A549 (cell line): ENCODE results near the gene ZC3H14. TPM values are rescaled to one million over a fixed set of nuclear protein-coding genes. Genes with fewer than 3 reads are reported as not detected.

Experiments
- ATAC-seq, 2 experiments: fragments of 200-7000 bp in 1 of 2; fragments of >200 bp in 1 of 2; cut with Nextera tagmentation in 1 of 2; cut with Tn5 transposase in 1 of 2; 3 replicates each; pipeline versions ENCODE4 v1.8.0 to v1.9.1; 2018 to 2020; ENCODE audit warnings: mild to moderate bottlenecking in 1 of 2, moderate library complexity in 1 of 2
- CTCF ChIA-PET: fragments of 300-600 bp; sonication (Branson Sonifier 250); formaldehyde crosslinking; extraction: SDS; loops from one replicate; lab custom pipeline; 2021; ENCODE audit warnings: antibody characterized with exemption, inconsistent platforms; lab: Yijun Ruan, JAX
- POLR2A ChIA-PET: fragments of 350-600 bp; formaldehyde crosslinking; extraction: SDS; loops from one replicate; lab custom pipeline; 2021; ENCODE audit warnings: antibody characterized with exemption, inconsistent platforms; lab: Yijun Ruan, JAX
- DNase-seq, 2 experiments: peaks; one replicate each; pipeline versions ENCODE4 v3.0.0 to v3.0.0-alpha.2; 2011 to 2016; ENCODE audit warnings: low read depth in 1 of 2, low spot score in 1 of 2
- FAIRE-seq: peaks from 2 replicates; lab custom pipeline; 2011; peaks lifted over from hg19 to GRCh38; lab: Jason Lieb, UNC
- H3K27ac ChIP-seq, 2 experiments: fragments of >200 bp; sonication (Bioruptor Twin); formaldehyde crosslinking; 3 replicates each; pipeline ENCODE4 v1.5.1; 2016 to 2017
- H3K4me1 ChIP-seq: fragments of >200 bp; sonication (Bioruptor Twin); formaldehyde crosslinking; 3 replicates; pipeline ENCODE4 v1.6.1; 2016
- H3K4me2 ChIP-seq: fragments of >200 bp; sonication (Bioruptor Twin); formaldehyde crosslinking; 3 replicates; pipeline ENCODE4 v1.6.1; 2016
- H3K4me3 ChIP-seq: fragments of >200 bp; sonication (Bioruptor Twin); formaldehyde crosslinking; 3 replicates; pipeline ENCODE4 v1.5.1; 2016
- H3K9me3 ChIP-seq: fragments of >200 bp; sonication (Bioruptor Twin); formaldehyde crosslinking; 3 replicates; pipeline ENCODE4 v1.6.1; 2016
- EP300 ChIP-seq, 2 experiments: fragments of >200 bp; sonication (Bioruptor Twin); formaldehyde crosslinking; IDR thresholded peaks; 2 replicates in 1 of 2; 3 replicates in 1 of 2; pipeline ENCODE4 v1.6.1; 2016 to 2017
- FOSL2 ChIP-seq, 2 experiments: fragments of 450-650 bp in 1 of 2; fragments of >200 bp in 1 of 2; sonication (Bioruptor Twin) in 1 of 2; formaldehyde crosslinking; IDR thresholded peaks; 2 replicates each; pipeline versions ENCODE4 v1.5.0 to v1.6.1; 2016 to 2020; ENCODE audit warnings: mild to moderate bottlenecking in 1 of 2, moderate library complexity in 1 of 2
- GATA3 ChIP-seq: IDR thresholded peaks from 2 replicates; pipeline ENCODE4 v1.6.1; 2012; ENCODE audit warnings: borderline replicate concordance
- HEYL ChIP-seq: fragments of 250-450 bp; sonication (Bioruptor Pico); IDR thresholded peaks from 2 replicates; pipeline ENCODE4 v1.8.0; 2021; ENCODE audit warnings: mild to moderate bottlenecking, moderate library complexity
- HOXA7 ChIP-seq: fragments of 250-450 bp; sonication (Bioruptor Pico); IDR thresholded peaks from 2 replicates; pipeline ENCODE4 v1.5.0; 2020; ENCODE audit warnings: mild to moderate bottlenecking, moderate library complexity
- HOXB13 ChIP-seq: fragments of 250-450 bp; sonication (Bioruptor Pico); IDR thresholded peaks from 2 replicates; pipeline ENCODE4 v1.5.0; 2020; ENCODE audit warnings: low read depth, mild to moderate bottlenecking, moderate library complexity
- HOXB5 ChIP-seq: fragments of 250-450 bp; sonication (Bioruptor Pico); IDR thresholded peaks from 2 replicates; pipeline ENCODE4 v1.5.0; 2020; ENCODE audit warnings: mild to moderate bottlenecking, moderate library complexity
- JUN ChIP-seq, 2 experiments: fragments of >200 bp; sonication (Bioruptor Twin); formaldehyde crosslinking; IDR thresholded peaks; 2 replicates in 1 of 2; 3 replicates in 1 of 2; pipeline ENCODE4 v1.6.1; 2016 to 2017
- KDM1A ChIP-seq: fragments of 200-600 bp; sonication (generic); IDR thresholded peaks from 2 replicates; pipeline ENCODE4 v1.6.1; 2016; ENCODE audit warnings: low read depth, mild to moderate bottlenecking
- KDM5A ChIP-seq: fragments of 200-600 bp; sonication (generic); IDR thresholded peaks from 2 replicates; pipeline ENCODE4 v1.6.1; 2016; ENCODE audit warnings: antibody characterized with exemption, mild to moderate bottlenecking
- MYC ChIP-seq: IDR thresholded peaks from 2 replicates; pipeline ENCODE4 v1.6.1; 2012; ENCODE audit warnings: mild to moderate bottlenecking, inconsistent platforms, low read length, improper control_type of control experiment, borderline replicate concordance
- NFE2L2 ChIP-seq: fragments of 150-350 bp; conservative IDR thresholded peaks from 2 replicates; pipeline ENCODE4 v1.6.1; 2014; ENCODE audit warnings: low read length
- NPAS2 ChIP-seq: fragments of 250-450 bp; sonication (Bioruptor Pico); IDR thresholded peaks from 2 replicates; pipeline ENCODE4 v1.8.0; 2022; ENCODE audit warnings: mild to moderate bottlenecking, moderate library complexity, borderline replicate concordance
- NR3C1 ChIP-seq: fragments of >200 bp; sonication (Bioruptor Twin); formaldehyde crosslinking; IDR thresholded peaks from 3 replicates; pipeline ENCODE4 v1.6.1; 2017
- PHF8 ChIP-seq: fragments of 200-600 bp; sonication (generic); IDR thresholded peaks from 2 replicates; pipeline ENCODE4 v1.6.1; 2016; ENCODE audit warnings: low read depth, mild to moderate bottlenecking, antibody characterized with exemption, moderate library complexity, borderline replicate concordance
- POLR2A ChIP-seq: IDR thresholded peaks from 2 replicates; pipeline ENCODE4 v1.6.1; 2012; ENCODE audit warnings: mild to moderate bottlenecking, low read length
- RAD21 ChIP-seq, 2 experiments: fragments of >200 bp in 1 of 2; sonication (Bioruptor Twin) in 1 of 2; formaldehyde crosslinking in 1 of 2; IDR thresholded peaks in 1 of 2; conservative IDR thresholded peaks in 1 of 2; 2 replicates in 1 of 2; 3 replicates in 1 of 2; pipeline ENCODE4 v1.6.1; 2012 to 2018; ENCODE audit warnings: inconsistent platforms in 1 of 2
- RCOR1 ChIP-seq: fragments of 150-350 bp; IDR thresholded peaks from 2 replicates; pipeline ENCODE4 v1.6.1; 2014; ENCODE audit warnings: antibody characterized with exemption, low read length, low read depth
- SREBF2 ChIP-seq: fragments of 450-650 bp; IDR thresholded peaks from 2 replicates; pipeline ENCODE4 v1.6.1; 2014; ENCODE audit warnings: mild to moderate bottlenecking, moderate library complexity
- TFCP2L1 ChIP-seq: fragments of 250-450 bp; sonication (Bioruptor Pico); IDR thresholded peaks from 2 replicates; pipeline ENCODE4 v1.5.0; 2021; ENCODE audit warnings: mild to moderate bottlenecking
- TP53 ChIP-seq: fragments of 250-450 bp; sonication (Bioruptor Pico); IDR thresholded peaks from 2 replicates; pipeline ENCODE4 v1.5.0; 2021; ENCODE audit warnings: mild to moderate bottlenecking, moderate library complexity
- ZC3H11A ChIP-seq: fragments of 450-650 bp; IDR thresholded peaks from 2 replicates; pipeline ENCODE4 v1.6.1; 2014; ENCODE audit warnings: antibody characterized with exemption, mild to moderate bottlenecking
- ZSCAN20 ChIP-seq: fragments of 250-450 bp; sonication (Bioruptor Pico); IDR thresholded peaks from 2 replicates; pipeline ENCODE4 v1.8.0; 2022; ENCODE audit warnings: mild to moderate bottlenecking, moderate library complexity
- WGBS: methylation state at CpG from one replicate; pipeline ENCODE4 v1.1.6; 2017; ENCODE audit errors: missing lambda C conversion rate; 5-methylcytosine and 5-hydroxymethylcytosine counted together
- polyA plus RNA-seq, 4 experiments: library from polyadenylated mRNA; depleted of rRNA in 3 of 4; stranded (reverse); fragments of >200 nt; fragmentation: RNase III in 1 of 4; extraction: RNeasy Plus Mini Kit Qiagen cat#74134 plus additional on column Dnase treatment in 1 of 4; gene quantifications; 2 replicates in 3 of 4; 3 replicates in 1 of 4; pipeline ENCODE4 v1.2.3, GENCODE V29; 2011 to 2017
- TF ChIP-seq, protein P1 (sequence below): fragments of 250-450 bp; sonication (Bioruptor Pico); IDR thresholded peaks from 2 replicates; pipeline ENCODE4 v1.5.0; 2020; ENCODE audit warnings: low read depth, mild to moderate bottlenecking, moderate library complexity
- TF ChIP-seq, protein P2 (sequence below): fragments of 450-650 bp; IDR thresholded peaks from 2 replicates; pipeline ENCODE4 v1.6.1; 2014; ENCODE audit warnings: antibody characterized with exemption
- TF ChIP-seq, protein P3 (sequence below): fragments of >200 bp; sonication (Bioruptor Twin); formaldehyde crosslinking; IDR thresholded peaks from 3 replicates; pipeline ENCODE4 v1.5.1; 2016
- TF ChIP-seq, protein P4 (sequence below): IDR thresholded peaks from 2 replicates; pipeline ENCODE4 v1.6.1; 2012
- TF ChIP-seq, protein P5 (sequence below): IDR thresholded peaks from 2 replicates; pipeline ENCODE4 v1.6.1; 2012
- TF ChIP-seq, protein P6 (sequence below): IDR thresholded peaks from 2 replicates; pipeline ENCODE4 v1.6.1; 2012; ENCODE audit warnings: low read depth, borderline replicate concordance
- TF ChIP-seq, protein P7 (sequence below): fragments of 200-600 bp; sonication (generic); IDR thresholded peaks from 2 replicates; pipeline ENCODE4 v1.6.1; 2016; ENCODE audit warnings: antibody characterized with exemption, mild to moderate bottlenecking, moderate library complexity

ZC3H14 gene
- polyA plus RNA-seq, 2 of the 4 experiments (the other 2 are of a cell fraction) = 64.5 to 141 TPM

DNA sequence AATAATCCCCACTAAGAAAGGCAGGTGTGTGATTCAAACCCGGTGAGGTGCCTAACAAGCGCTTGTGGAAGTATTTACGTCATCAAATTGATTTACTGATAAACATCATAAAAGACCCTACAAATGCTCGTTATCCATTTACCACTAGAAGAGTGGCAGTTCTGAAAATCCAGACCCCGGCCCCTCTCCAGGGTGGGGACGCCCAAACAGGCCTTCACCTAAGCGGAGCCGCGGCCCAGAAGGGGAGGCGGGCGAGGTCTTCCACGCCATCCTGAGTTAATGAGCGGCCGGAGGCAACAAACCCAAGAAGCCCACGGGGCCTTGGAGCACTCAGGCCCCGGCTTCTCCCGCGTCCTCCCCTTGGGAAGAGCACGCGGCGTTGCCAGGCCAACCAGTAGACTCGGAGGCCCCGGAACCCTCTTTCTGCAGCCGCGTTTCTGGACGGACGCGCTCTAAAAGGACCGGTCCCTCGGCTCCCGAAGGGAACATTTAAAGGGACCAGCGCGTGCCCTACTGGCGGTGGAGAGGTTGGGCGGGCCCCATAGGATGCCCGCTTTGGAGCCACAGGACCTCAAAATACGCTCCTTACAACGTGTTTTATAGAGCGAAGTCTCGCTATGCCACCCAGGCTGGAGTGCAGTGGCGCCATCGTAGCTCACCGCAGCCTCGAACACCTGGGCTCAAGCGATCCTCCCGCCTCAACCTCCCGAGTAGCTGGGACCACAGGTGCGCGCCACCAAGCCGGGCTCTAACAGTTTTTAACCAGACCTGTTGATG, 11.6 kb upstream of the ZC3H14 start:
- FAIRE-seq (no peak), DNase-seq (peak; percentile 91), ATAC-seq (peak; percentile 75 to 93)
- TF ChIP-seq ZSCAN20 (CRISPR knock-in tag) (no peak), GATA3 (peak; percentile 35), EP300 (IDR thresholded peaks at IDR 0.05) (no peak), KDM1A (0 out of 2 replicates have a peak, but pooled peaks have one; percentile 33), HEYL (CRISPR knock-in tag) (no peak), NFE2L2 (no peak), POLR2A (no peak; the same call in none of the 2 replicates), TP53 (peak; percentile 86; the same call in 1 of the 2 replicates), JUN (IDR thresholded peaks at IDR 0.05) (peak; percentile 64 to 83; a peak in 3 of 5 replicates), RCOR1 (no peak), MYC (peak; percentile 77; the same call in 1 of the 2 replicates), FOSL2 (IDR thresholded peaks at IDR 0.05) (no peak), FOSL2 (CRISPR knock-in tag; IDR thresholded peaks at IDR 0.05) (peak; percentile 40; the same call in 1 of the 2 replicates), HOXB5 (CRISPR knock-in tag) (0 out of 2 replicates have a peak, but pooled peaks have one; percentile 78), SREBF2 (no peak), NPAS2 (CRISPR knock-in tag) (no peak), HOXB13 (CRISPR knock-in tag) (peak; percentile 79), ZC3H11A (peak; percentile 26; the same call in 1 of the 2 replicates), NR3C1 (no peak), PHF8 (peak; percentile 55; the same call in 1 of the 2 replicates), TFCP2L1 (CRISPR knock-in tag) (0 out of 2 replicates have a peak, but pooled peaks have one; percentile 36), KDM5A (peak; percentile 88), RAD21 (conservative IDR thresholded peaks at IDR 0.05 in 1 of 2, IDR thresholded peaks at IDR 0.05 in 1 of 2) (peak; percentile 43 to 55; a peak in 4 of 5 replicates), HOXA7 (CRISPR knock-in tag) (no peak)
- TF ChIP-seq, protein P1, sequence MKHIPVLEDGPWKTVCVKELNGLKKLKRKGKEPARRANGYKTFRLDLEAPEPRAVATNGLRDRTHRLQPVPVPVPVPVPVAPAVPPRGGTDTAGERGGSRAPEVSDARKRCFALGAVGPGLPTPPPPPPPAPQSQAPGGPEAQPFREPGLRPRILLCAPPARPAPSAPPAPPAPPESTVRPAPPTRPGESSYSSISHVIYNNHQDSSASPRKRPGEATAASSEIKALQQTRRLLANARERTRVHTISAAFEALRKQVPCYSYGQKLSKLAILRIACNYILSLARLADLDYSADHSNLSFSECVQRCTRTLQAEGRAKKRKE (CRISPR knock-in tag) = peak; percentile 68; the same call in 1 of the 2 replicates
- TF ChIP-seq, protein P2, sequence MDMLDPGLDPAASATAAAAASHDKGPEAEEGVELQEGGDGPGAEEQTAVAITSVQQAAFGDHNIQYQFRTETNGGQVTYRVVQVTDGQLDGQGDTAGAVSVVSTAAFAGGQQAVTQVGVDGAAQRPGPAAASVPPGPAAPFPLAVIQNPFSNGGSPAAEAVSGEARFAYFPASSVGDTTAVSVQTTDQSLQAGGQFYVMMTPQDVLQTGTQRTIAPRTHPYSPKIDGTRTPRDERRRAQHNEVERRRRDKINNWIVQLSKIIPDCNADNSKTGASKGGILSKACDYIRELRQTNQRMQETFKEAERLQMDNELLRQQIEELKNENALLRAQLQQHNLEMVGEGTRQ = no peak
- TF ChIP-seq, protein P3, sequence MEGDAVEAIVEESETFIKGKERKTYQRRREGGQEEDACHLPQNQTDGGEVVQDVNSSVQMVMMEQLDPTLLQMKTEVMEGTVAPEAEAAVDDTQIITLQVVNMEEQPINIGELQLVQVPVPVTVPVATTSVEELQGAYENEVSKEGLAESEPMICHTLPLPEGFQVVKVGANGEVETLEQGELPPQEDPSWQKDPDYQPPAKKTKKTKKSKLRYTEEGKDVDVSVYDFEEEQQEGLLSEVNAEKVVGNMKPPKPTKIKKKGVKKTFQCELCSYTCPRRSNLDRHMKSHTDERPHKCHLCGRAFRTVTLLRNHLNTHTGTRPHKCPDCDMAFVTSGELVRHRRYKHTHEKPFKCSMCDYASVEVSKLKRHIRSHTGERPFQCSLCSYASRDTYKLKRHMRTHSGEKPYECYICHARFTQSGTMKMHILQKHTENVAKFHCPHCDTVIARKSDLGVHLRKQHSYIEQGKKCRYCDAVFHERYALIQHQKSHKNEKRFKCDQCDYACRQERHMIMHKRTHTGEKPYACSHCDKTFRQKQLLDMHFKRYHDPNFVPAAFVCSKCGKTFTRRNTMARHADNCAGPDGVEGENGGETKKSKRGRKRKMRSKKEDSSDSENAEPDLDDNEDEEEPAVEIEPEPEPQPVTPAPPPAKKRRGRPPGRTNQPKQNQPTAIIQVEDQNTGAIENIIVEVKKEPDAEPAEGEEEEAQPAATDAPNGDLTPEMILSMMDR = peak; percentile 22; the same call in 1 of the 3 replicates
- TF ChIP-seq, protein P4, sequence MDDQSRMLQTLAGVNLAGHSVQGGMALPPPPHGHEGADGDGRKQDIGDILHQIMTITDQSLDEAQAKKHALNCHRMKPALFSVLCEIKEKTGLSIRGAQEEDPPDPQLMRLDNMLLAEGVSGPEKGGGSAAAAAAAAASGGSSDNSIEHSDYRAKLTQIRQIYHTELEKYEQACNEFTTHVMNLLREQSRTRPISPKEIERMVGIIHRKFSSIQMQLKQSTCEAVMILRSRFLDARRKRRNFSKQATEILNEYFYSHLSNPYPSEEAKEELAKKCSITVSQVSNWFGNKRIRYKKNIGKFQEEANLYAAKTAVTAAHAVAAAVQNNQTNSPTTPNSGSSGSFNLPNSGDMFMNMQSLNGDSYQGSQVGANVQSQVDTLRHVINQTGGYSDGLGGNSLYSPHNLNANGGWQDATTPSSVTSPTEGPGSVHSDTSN = peak; percentile 57; the same call in 1 of the 2 replicates
- TF ChIP-seq, protein P5, sequence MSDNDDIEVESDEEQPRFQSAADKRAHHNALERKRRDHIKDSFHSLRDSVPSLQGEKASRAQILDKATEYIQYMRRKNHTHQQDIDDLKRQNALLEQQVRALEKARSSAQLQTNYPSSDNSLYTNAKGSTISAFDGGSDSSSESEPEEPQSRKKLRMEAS = peak; percentile 97
- TF ChIP-seq, protein P6, sequence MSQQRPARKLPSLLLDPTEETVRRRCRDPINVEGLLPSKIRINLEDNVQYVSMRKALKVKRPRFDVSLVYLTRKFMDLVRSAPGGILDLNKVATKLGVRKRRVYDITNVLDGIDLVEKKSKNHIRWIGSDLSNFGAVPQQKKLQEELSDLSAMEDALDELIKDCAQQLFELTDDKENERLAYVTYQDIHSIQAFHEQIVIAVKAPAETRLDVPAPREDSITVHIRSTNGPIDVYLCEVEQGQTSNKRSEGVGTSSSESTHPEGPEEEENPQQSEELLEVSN = peak; percentile 91
- TF ChIP-seq, protein P7, sequence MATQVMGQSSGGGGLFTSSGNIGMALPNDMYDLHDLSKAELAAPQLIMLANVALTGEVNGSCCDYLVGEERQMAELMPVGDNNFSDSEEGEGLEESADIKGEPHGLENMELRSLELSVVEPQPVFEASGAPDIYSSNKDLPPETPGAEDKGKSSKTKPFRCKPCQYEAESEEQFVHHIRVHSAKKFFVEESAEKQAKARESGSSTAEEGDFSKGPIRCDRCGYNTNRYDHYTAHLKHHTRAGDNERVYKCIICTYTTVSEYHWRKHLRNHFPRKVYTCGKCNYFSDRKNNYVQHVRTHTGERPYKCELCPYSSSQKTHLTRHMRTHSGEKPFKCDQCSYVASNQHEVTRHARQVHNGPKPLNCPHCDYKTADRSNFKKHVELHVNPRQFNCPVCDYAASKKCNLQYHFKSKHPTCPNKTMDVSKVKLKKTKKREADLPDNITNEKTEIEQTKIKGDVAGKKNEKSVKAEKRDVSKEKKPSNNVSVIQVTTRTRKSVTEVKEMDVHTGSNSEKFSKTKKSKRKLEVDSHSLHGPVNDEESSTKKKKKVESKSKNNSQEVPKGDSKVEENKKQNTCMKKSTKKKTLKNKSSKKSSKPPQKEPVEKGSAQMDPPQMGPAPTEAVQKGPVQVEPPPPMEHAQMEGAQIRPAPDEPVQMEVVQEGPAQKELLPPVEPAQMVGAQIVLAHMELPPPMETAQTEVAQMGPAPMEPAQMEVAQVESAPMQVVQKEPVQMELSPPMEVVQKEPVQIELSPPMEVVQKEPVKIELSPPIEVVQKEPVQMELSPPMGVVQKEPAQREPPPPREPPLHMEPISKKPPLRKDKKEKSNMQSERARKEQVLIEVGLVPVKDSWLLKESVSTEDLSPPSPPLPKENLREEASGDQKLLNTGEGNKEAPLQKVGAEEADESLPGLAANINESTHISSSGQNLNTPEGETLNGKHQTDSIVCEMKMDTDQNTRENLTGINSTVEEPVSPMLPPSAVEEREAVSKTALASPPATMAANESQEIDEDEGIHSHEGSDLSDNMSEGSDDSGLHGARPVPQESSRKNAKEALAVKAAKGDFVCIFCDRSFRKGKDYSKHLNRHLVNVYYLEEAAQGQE = no peak

More for the DNA sequence above, 11.6 kb upstream of the ZC3H14 start:
- no peaks in the 10 kb centered on the region for H3K9me3 ChIP-seq
- ChIA-PET CTCF (interaction anchor here (0.9 to 1.8 kb wide), 6 partner anchors 9 to 362 kb away, joined by 3 to 4 read pairs (median 3); no protein-coding TSS in a partner anchor), POLR2A (no interaction called here)
- peak overlapping the region; percentile 86 to 91 for H3K27ac ChIP-seq
- WGBS = 15% methylated on average over 40 of the region's 50 CpGs
- peak overlapping the region; percentile 63 for H3K4me3 ChIP-seq
- H3K4me2 ChIP-seq = peak overlapping the region; percentile 90
- peaks cover 32% of the 10 kb centered on the region for H3K4me1 ChIP-seq
